Effector memory CD8-positive, alpha-beta T cell (primary cell): ENCODE results near the gene SETD3.
A peak's percentile ranks its signal among the peaks of the same experiment; 100 is the strongest.

Source experiments
- ATAC-seq: fragments of 150-1000 bp; cut with Tn5 transposase; replicated peaks from 2 replicates; pipeline ENCODE4 v1.10.0; 2021; ENCODE audit warnings: mild to moderate bottlenecking, moderate library complexity
- DNase-seq, 3 experiments: peaks; one replicate each; pipeline ENCODE4 v3.0.0; 2021
- H3K27ac Mint-ChIP-seq, 2 donors: one replicate each; pipeline ENCODE4 v1.8.0; 2022; ENCODE audit warnings: mild to moderate bottlenecking in 2 of 2, mixed read lengths in 2 of 2, moderate library complexity in 2 of 2
- H3K27me3 Mint-ChIP-seq, 2 donors: one replicate each; pipeline ENCODE4 v1.8.0; 2022; ENCODE audit warnings: mixed read lengths in 2 of 2
- H3K36me3 Mint-ChIP-seq: one replicate; pipeline ENCODE4 v1.8.0; 2022; ENCODE audit warnings: mild to moderate bottlenecking, moderate library complexity, mixed read lengths; ENCODE audit not compliant: insufficient read depth
- H3K4me1 Mint-ChIP-seq, 2 donors: one replicate each; pipeline ENCODE4 v1.8.0; 2022; ENCODE audit warnings: low read depth in 2 of 2, mixed read lengths in 2 of 2
- H3K4me3 Mint-ChIP-seq, 2 donors: one replicate each; pipeline ENCODE4 v1.8.0; 2022; ENCODE audit warnings: mild to moderate bottlenecking in 2 of 2, mixed read lengths in 2 of 2, moderate library complexity in 2 of 2
- H3K9me3 Mint-ChIP-seq, 2 donors: one replicate each; pipeline ENCODE4 v1.8.0; 2022; ENCODE audit warnings: mixed read lengths in 2 of 2

Gene SETD3

DNA sequence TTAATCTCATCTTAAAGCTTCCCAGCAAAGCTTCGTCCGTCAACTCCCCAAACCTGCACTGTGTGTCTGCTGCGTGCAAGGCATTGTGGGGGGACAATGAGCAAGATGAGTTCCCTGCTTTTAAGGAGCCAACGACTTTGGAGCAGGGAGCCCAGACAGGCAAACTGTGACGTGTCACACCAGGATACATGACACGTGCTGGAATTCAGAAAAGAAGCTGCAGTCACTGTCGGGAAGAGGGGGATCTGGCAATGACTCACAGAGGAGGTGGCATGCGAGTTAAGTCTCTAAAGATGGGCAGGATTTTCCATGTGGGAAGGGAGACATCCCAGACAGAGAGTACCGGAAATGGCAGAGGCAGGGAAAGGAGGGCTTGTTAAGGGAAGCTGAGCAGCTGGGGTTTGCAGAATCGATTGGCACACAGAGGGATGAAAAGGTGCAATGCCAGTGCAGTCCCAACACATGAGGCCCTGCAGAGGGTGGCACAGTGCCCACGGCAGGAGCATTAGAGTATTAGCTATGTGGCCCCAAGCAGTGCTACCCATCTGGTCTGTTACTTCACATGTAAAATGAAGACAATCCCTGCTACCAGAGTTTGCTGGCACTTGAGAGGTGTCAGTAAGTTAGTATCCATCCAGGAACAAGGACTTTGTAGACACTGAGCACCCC lies 52.9 kb downstream of the SETD3 start:
- no peak for ATAC-seq
- no peak overlapping the region for H3K4me3 Mint-ChIP-seq
- H3K9me3 Mint-ChIP-seq, result no peaks in the 10 kb centered on the region
- H3K36me3 Mint-ChIP-seq, result peaks cover 22% of the 10 kb centered on the region
- peaks cover 28 to 29% of the 10 kb centered on the region in 2 donors for H3K4me1 Mint-ChIP-seq
- no peaks in the 10 kb centered on the region for H3K27me3 Mint-ChIP-seq
- peak overlapping the region in 1 of 2 donors; percentile 41 for H3K27ac Mint-ChIP-seq
- DNase-seq, result no peak

DNA sequence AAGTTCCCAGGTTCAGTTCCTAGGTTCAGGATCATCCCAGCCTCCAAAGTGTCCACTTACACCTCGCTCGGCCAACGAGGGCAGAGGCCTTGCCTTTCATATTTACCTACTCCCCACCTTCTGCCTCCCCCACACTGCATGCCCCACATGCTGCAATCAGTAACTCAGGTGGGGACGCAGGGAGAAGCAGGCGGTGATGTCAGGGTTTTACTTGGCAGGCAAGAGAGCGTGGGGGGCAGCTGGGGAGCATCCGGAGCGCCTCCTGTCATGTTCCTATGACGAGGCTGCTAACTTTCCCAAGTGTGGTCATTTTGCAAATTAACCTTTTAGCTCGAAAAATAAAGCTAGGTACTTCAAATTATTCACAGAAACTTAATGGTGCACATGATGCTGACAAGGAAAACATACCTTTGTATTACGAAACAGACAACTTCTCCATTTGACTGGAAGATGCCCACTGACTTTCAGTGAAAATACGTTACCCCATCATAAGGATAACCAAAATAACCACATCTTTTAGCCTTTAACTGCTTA lies 53.8 kb downstream of the SETD3 start:
- Mint-ChIP-seq H3K9me3 (no peaks in the 10 kb centered on the region), H3K4me3 (no peak overlapping the region), H3K27me3 (no peaks in the 10 kb centered on the region), H3K4me1 (peaks cover 28 to 29% of the 10 kb centered on the region in 2 donors), H3K36me3 (peaks cover 22% of the 10 kb centered on the region), H3K27ac (no peak overlapping the region)
- DNase-seq (no peak), ATAC-seq (no peak)

DNA sequence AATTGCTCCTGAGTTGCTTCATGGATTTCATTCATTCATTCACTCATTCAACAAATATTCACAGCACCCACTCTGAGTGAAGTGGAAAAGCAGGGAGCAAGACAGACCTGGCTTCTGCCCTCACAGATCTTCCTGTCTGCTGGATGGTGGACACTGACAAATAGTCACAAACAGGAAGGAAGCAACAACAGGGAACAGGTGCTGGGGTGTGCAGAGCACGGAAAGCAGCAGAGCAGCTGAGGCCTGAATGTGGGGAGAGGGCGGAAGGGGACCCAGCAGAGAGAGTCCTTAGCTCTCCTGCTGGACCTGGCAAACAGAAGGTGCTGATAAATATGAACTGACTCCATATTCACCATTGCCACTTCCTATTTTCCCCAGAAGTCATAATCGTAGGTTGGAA lies 54.4 kb downstream of the SETD3 start:
- DNase-seq, result no peak
- Mint-ChIP-seq H3K9me3 (no peaks in the 10 kb centered on the region), H3K27me3 (no peaks in the 10 kb centered on the region), H3K4me1 (peaks cover 28 to 32% of the 10 kb centered on the region in 2 donors), H3K36me3 (peaks cover 22% of the 10 kb centered on the region), H3K4me3 (no peak overlapping the region), H3K27ac (peak overlapping the region; percentile 64 to 81)
- ATAC-seq, result no peak

DNA sequence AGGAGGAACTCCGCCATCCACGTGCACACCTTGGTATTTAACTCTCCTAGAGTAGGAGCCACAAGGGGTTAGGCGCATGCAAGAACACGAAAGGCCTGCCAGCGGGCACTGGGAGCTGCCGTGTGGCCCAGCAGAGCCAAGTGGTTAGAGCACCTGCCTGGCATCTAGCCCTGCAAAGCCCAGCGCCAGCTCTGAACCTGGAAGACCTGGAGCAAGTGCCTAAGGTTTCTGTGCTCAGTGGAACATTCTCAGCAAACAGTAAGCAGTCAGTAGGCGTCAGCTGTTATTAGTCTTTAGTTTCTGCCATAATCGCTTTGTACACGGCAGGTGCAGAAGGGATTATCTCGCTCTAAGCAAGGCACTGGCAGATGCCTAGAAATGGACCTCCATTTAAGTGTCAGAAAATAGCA lies 55.4 kb downstream of the SETD3 start:
- Mint-ChIP-seq H3K4me1 (peaks cover 19 to 27% of the 10 kb centered on the region in 2 donors), H3K27me3 (no peaks in the 10 kb centered on the region), H3K9me3 (no peaks in the 10 kb centered on the region), H3K27ac (peak overlapping the region; percentile 0 to 35), H3K4me3 (no peak overlapping the region), H3K36me3 (peaks cover 17% of the 10 kb centered on the region)
- ATAC-seq, result no peak
- DNase-seq, result no peak

DNA sequence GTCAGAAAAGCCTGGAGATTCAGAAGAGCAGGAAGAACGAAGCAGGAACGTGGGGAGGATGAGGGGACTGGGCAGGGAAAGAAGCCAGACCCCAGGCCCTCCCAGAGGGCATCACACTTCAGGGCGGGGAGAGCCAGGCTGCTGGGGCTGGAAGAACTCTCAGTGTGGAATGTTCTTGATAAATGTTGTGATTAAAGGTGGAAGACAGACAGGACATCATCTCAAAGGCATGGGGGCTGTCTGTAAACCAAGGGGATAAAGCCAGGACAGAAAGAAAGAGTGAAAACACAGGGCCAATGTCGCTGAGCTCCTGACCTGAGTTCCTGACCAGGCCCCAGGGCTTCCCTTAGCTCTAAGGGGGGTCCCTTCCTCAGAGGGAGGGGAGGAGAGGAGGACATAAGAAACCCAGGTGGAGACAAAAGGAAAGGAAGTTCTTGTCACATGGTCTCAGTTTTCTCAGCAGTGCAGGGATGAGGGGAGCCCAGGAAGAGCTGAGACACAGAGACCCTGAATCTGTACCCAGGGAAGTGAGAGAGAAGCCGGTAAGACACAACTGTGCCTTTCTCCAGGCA lies 56.3 kb downstream of the SETD3 start:
- Mint-ChIP-seq H3K4me3 (no peak overlapping the region), H3K27me3 (no peaks in the 10 kb centered on the region), H3K4me1 (peaks cover 19 to 25% of the 10 kb centered on the region in 2 donors), H3K9me3 (no peaks in the 10 kb centered on the region), H3K36me3 (peaks cover 16% of the 10 kb centered on the region), H3K27ac (peak overlapping the region; percentile 0 to 93)
- DNase-seq, result no peak
- ATAC-seq, result no peak

DNA sequence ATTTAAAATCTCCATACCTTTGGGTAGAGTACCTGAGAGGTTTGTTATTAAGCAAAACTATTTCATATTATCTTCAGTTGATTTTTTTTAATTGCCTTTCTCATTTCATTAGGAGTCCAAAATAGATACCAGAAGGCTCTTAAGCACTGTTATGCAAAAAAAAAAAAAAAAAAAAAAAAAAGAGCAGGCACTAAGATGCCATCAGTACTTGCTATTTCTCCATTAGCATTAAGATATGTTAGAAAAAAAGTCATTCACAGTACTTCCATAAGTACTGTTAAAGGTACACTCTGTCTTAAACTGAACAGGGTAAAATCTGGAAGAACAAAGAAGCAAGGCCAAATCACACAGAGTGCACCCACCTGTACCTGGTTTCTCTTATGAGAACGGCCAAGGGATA lies 57.2 kb downstream of the SETD3 start:
- DNase-seq (no peak), ATAC-seq (no peak)
- H3K4me3 Mint-ChIP-seq, result no peak overlapping the region
- no peaks in the 10 kb centered on the region for H3K9me3 Mint-ChIP-seq
- peak overlapping the region in 1 of 2 donors; percentile 93 for H3K27ac Mint-ChIP-seq
- H3K36me3 Mint-ChIP-seq, result peaks cover 16% of the 10 kb centered on the region
- H3K27me3 Mint-ChIP-seq, result no peaks in the 10 kb centered on the region
- H3K4me1 Mint-ChIP-seq, result peaks cover 17 to 22% of the 10 kb centered on the region in 2 donors

DNA sequence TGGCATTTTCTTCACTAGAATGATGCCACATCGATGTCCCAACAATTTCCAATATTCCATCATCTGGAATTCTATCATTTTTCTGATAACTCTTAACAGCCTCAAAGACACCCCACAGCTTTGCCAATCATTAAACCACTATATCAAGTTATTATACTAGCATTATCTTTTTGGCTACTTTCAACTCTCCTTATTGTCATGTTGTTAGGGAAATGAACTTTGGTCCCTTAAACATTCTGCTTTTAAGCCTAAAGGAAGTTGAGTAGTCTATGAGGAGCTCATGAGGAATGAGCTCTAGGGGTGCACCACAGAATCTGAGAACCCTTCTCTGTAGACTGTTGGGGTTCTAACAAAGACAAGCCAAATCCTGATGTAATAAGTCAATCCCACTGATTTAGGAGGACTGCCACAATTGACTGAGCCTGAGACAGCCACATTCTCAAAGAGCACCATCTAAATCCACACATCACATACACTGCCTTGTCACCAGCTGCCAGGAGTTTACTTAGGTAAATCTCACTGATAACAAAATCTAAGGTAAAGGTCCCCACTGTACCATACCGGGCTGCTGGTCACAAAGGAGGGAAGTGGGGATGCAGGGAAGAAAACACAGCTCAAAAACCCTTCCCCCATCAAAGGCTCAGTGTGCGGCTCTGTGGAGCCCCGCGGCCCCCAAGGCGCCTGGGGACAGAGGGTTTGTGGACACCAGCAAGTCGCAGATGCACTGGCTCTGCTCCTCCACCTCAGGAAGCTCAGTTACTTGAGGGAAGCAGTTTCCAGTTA lies 58.2 kb downstream of the SETD3 start:
- ATAC-seq, result no peak
- Mint-ChIP-seq H3K27ac (no peak overlapping the region), H3K36me3 (peaks cover 13% of the 10 kb centered on the region), H3K4me3 (no peak overlapping the region), H3K9me3 (no peaks in the 10 kb centered on the region), H3K27me3 (no peaks in the 10 kb centered on the region), H3K4me1 (peaks cover 16 to 22% of the 10 kb centered on the region in 2 donors)
- DNase-seq, result no peak

DNA sequence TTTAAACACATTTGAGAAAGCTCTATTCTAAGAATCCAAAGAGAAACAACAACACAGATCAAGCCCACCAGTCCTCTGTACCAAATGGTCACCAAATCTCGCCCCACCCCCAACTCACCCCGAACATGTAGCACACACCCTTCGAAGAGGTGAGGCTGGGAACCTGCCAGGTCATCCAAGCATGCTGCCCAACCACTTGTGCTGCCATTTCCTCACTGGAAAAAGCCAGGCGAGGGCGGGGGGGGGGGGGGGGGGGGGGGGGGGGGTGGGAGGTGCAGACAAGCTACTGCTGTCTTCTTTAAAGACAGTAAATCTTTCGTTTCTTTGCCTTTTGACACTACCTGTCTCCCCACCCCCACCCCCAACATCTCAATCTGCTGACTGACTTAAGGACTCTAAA lies 59.9 kb downstream of the SETD3 start:
- peaks cover 6% of the 10 kb centered on the region for H3K36me3 Mint-ChIP-seq
- no peak for ATAC-seq
- no peaks in the 10 kb centered on the region for H3K9me3 Mint-ChIP-seq
- DNase-seq, result no peak
- H3K27ac Mint-ChIP-seq, result peak overlapping the region; percentile 23 to 51
- peaks cover 11 to 14% of the 10 kb centered on the region in 2 donors for H3K4me1 Mint-ChIP-seq
- no peaks in the 10 kb centered on the region for H3K27me3 Mint-ChIP-seq
- no peak overlapping the region for H3K4me3 Mint-ChIP-seq

DNA sequence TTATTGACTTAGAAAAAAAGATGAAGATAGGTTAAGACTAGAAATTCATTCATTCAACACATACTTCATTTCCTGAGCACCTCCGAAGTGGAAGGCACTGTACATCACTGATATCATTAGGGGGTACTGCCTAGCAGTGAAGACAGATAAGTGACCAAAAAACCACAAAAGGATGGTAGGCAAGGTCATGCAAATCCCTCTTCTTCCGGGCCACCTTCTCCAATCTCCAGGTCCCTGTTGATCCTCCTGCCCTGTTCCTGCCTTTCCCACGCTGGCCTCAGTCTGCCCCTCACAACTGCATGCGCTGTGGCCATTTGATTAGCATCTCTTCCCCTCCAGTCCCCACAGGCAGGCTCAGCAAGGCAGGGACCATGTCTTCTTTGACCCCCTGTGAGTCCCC lies 60.8 kb downstream of the SETD3 start:
- H3K4me3 Mint-ChIP-seq, result no peak overlapping the region
- DNase-seq, result no peak
- no peaks in the 10 kb centered on the region for H3K9me3 Mint-ChIP-seq
- peaks cover 9% of the 10 kb centered on the region for H3K36me3 Mint-ChIP-seq
- ATAC-seq, result no peak
- peaks cover 12 to 19% of the 10 kb centered on the region in 2 donors for H3K4me1 Mint-ChIP-seq
- H3K27ac Mint-ChIP-seq, result no peak overlapping the region
- H3K27me3 Mint-ChIP-seq, result no peaks in the 10 kb centered on the region

DNA sequence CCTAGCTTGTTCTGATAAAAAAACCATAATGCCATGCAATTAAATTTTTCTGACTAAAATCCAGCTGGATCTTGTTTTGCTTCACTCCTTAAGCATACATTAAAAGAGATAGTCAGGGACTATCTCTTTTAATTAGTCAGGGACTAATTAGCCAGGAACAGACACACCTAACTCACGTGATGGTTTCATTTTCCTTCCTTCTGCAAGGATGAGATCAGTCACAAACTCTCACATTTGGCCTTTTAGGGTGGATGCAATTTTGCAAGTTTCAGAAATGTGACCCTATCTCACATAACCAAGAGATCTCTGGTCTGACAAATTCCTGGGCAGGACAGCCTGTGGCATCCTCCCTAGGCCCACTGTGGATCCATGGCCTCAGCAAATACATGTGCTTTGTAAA lies 62.4 kb downstream of the SETD3 start:
- H3K27ac Mint-ChIP-seq, result peak overlapping the region; percentile 9 to 55
- no peak overlapping the region for H3K4me3 Mint-ChIP-seq

DNA sequence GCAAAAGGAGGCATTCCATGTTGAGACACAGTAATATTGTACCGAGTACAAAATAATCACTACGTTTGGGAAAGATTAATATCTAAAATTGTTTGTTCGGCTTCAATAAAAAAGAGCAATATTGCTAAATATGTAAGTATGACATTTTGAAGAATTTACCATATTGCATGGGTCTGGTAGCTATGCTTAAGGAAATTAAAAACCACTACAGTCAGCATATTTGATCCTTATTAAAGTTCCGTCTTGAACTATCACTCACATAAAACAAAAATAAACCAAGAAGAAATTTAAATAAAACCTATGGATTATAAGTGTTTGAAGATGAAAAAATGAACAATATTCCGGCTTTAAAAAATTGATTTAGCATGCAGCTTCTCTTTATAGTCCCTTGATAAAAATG lies 63.8 kb downstream of the SETD3 start:
- H3K4me3 Mint-ChIP-seq, result no peak overlapping the region
- peaks cover 4 to 14% of the 10 kb centered on the region in 2 donors for H3K4me1 Mint-ChIP-seq
- no peak overlapping the region for H3K27ac Mint-ChIP-seq
- H3K36me3 Mint-ChIP-seq, result peaks cover 14% of the 10 kb centered on the region
- H3K9me3 Mint-ChIP-seq, result no peaks in the 10 kb centered on the region
- H3K27me3 Mint-ChIP-seq, result no peaks in the 10 kb centered on the region
- no peak for ATAC-seq
- no peak for DNase-seq

More for the DNA sequence above, 62.4 kb downstream of the SETD3 start:
- ATAC-seq (no peak), DNase-seq (no peak)
- H3K36me3 Mint-ChIP-seq, result peaks cover 6% of the 10 kb centered on the region
- no peaks in the 10 kb centered on the region for H3K27me3 Mint-ChIP-seq
- no peaks in the 10 kb centered on the region for H3K9me3 Mint-ChIP-seq
- peaks cover 4 to 14% of the 10 kb centered on the region in 2 donors for H3K4me1 Mint-ChIP-seq

DNA sequence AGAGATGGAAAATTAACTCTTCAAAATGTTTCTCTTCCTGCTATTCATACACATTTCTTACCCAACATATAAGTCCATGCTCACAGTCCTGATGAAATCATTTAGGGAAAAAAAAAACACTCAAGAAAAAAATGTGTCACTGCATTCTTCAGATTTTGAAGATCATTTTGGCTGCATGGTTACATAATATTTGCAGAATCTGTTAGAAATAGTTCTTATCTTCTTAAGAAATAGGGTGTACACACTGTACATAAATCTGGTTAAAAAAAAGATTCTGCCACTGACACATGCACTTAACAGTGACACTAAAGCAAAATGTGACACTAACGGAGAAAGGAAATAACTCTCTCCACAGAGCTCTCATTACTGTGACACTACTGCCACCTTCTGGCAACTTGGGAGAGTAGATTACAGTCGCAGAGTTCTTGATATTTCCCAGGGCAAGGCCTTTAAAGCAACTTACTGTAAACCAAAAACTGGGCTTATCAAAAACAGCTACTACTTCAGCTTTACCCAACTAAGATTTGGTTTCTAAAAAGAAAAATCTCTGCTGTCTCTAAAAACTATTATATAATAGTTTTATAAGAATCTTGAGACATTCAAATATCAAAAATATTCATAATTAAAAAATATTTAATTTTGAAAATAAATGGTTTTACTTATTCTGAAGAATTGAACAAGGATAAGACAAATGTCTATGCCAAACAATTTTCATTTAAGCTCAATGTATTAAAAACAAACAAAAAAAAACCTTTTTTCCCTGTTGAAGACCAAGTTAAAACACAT lies 65.0 kb downstream of the SETD3 start:
- H3K27ac Mint-ChIP-seq, result no peak overlapping the region

DNA sequence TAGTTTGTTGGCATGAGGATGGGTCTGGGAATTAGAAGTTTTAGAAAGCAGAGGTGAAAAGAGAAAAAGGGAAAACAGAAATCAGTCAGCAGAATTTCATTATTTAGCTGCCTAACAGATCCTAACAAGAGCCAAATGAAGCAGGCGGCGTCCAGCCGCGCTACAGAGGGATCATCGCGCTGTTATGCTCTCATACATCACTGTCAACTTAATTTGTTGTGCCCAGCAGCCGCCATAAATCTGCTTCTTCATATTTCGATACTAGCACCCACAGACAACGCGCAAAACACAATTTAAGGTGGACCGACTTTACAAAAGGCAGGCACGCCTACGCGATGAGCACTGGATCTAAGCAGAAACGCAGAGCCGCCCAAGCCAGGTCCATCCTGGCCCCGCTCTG lies 66.7 kb downstream of the SETD3 start:
- Mint-ChIP-seq H3K27ac (no peak overlapping the region), H3K4me1 (peaks cover 4 to 5% of the 10 kb centered on the region in 2 donors), H3K36me3 (peaks cover 26% of the 10 kb centered on the region), H3K9me3 (no peaks in the 10 kb centered on the region), H3K4me3 (no peak overlapping the region), H3K27me3 (no peaks in the 10 kb centered on the region)
- DNase-seq, result no peak
- ATAC-seq, result no peak

More for the DNA sequence above, 65.0 kb downstream of the SETD3 start:
- Mint-ChIP-seq H3K36me3 (peaks cover 21% of the 10 kb centered on the region), H3K4me1 (peaks cover 4 to 8% of the 10 kb centered on the region in 2 donors), H3K9me3 (no peaks in the 10 kb centered on the region), H3K27me3 (no peaks in the 10 kb centered on the region), H3K4me3 (no peak overlapping the region)
- DNase-seq (peak; percentile 68 to 69 (median 69)), ATAC-seq (peak; percentile 100)
